ENCODE measurements around the gene ALPK3.
A peak's percentile ranks its signal among the peaks of the same experiment; 100 is the strongest.

ALPK3 gene

GRCh38 chr15:84833447-84834228 lies 16.5 kb downstream of the ALPK3 start:
- no peak overlapping the region for H3K27ac ChIP-seq (ENCODE audit: low read depth, low read length, severe bottlenecking)
- 87 to 100% methylated on average over 3 to 4 of the region's 4 CpGs for WGBS, 2 experiments (ENCODE audit: insufficient coverage in 2 of 2)
- H3K9me3 ChIP-seq (ENCODE audit: control insufficient read depth, low read length): no peaks in the 10 kb centered on the region
- peaks cover 16% of the 10 kb centered on the region for H3K4me1 ChIP-seq (ENCODE audit: control insufficient read depth, insufficient read depth, low read length, poor library complexity, severe bottlenecking)
- H3K36me3 ChIP-seq (ENCODE audit: control insufficient read depth, insufficient read depth, low read length): peaks cover 91% of the 10 kb centered on the region
- no peak overlapping the region for H3K4me3 ChIP-seq (ENCODE audit: extremely low read depth, insufficient read depth, low read length, poor library complexity, severe bottlenecking)

- Histone ChIP-seq H3K4me1 (ENCODE audit: control insufficient read depth, insufficient read depth, low read length, poor library complexity, severe bottlenecking) (peaks cover 12% of the 10 kb centered on the region), H3K27ac (ENCODE audit: low read depth, low read length, severe bottlenecking) (no peak overlapping the region), H3K36me3 (ENCODE audit: control insufficient read depth, insufficient read depth, low read length) (peaks cover 90% of the 10 kb centered on the region), H3K9me3 (ENCODE audit: control insufficient read depth, low read length) (no peaks in the 10 kb centered on the region), H3K4me3 (ENCODE audit: extremely low read depth, insufficient read depth, low read length, poor library complexity, severe bottlenecking) (no peak overlapping the region)
- WGBS, 2 experiments (ENCODE audit: insufficient coverage in 2 of 2): 93 to 100% methylated on average over 3 of the region's 4 CpGs
Measured at GRCh38 chr15:84834229-84834955, 17.2 kb downstream of the ALPK3 start.

- Histone ChIP-seq H3K27ac (ENCODE audit: low read depth, low read length, severe bottlenecking) (no peak overlapping the region), H3K4me3 (ENCODE audit: extremely low read depth, insufficient read depth, low read length, poor library complexity, severe bottlenecking) (no peak overlapping the region), H3K4me1 (ENCODE audit: control insufficient read depth, insufficient read depth, low read length, poor library complexity, severe bottlenecking) (peaks cover 12% of the 10 kb centered on the region), H3K36me3 (ENCODE audit: control insufficient read depth, insufficient read depth, low read length) (peaks cover 92% of the 10 kb centered on the region), H3K9me3 (ENCODE audit: control insufficient read depth, low read length) (no peaks in the 10 kb centered on the region)
- 92 to 99% methylated on average over 4 to 5 of the region's 5 CpGs for WGBS, 2 experiments (ENCODE audit: insufficient coverage in 2 of 2)
Measured at GRCh38 chr15:84834969-84835368, 17.8 kb downstream of the ALPK3 start.

- WGBS, 2 experiments (ENCODE audit: insufficient coverage in 2 of 2): 90 to 97% methylated on average over 4 of the region's 5 CpGs
Measured at GRCh38 chr15:84835661-84836337, 18.6 kb downstream of the ALPK3 start.

GRCh38 chr15:84836844-84837243 lies 19.7 kb downstream of the ALPK3 start:
- 100% methylated on average over 1 of the region's 1 CpG for WGBS, 2 experiments (ENCODE audit: insufficient coverage in 2 of 2)

More at GRCh38 chr15:84835661-84836337, 18.6 kb downstream of the ALPK3 start:
- H3K36me3 ChIP-seq (ENCODE audit: control insufficient read depth, insufficient read depth, low read length): peaks cover 91% of the 10 kb centered on the region
- H3K4me3 ChIP-seq (ENCODE audit: extremely low read depth, insufficient read depth, low read length, poor library complexity, severe bottlenecking): no peak overlapping the region
- H3K4me1 ChIP-seq (ENCODE audit: control insufficient read depth, insufficient read depth, low read length, poor library complexity, severe bottlenecking): peaks cover 12% of the 10 kb centered on the region
- no peaks in the 10 kb centered on the region for H3K9me3 ChIP-seq (ENCODE audit: control insufficient read depth, low read length)
- H3K27ac ChIP-seq (ENCODE audit: low read depth, low read length, severe bottlenecking): no peak overlapping the region

GRCh38 chr15:84839714-84840113 lies 22.6 kb downstream of the ALPK3 start:
- Histone ChIP-seq H3K36me3 (ENCODE audit: control insufficient read depth, insufficient read depth, low read length) (peaks cover 83% of the 10 kb centered on the region), H3K4me1 (ENCODE audit: control insufficient read depth, insufficient read depth, low read length, poor library complexity, severe bottlenecking) (no peaks in the 10 kb centered on the region), H3K27ac (ENCODE audit: low read depth, low read length, severe bottlenecking) (no peak overlapping the region), H3K9me3 (ENCODE audit: control insufficient read depth, low read length) (no peaks in the 10 kb centered on the region), H3K4me3 (ENCODE audit: extremely low read depth, insufficient read depth, low read length, poor library complexity, severe bottlenecking) (no peak overlapping the region)
- 97% methylated on average over 23 of the region's 23 CpGs for WGBS, 2 experiments (ENCODE audit: insufficient coverage in 2 of 2)

More at GRCh38 chr15:84836844-84837243, 19.7 kb downstream of the ALPK3 start:
- H3K27ac ChIP-seq (ENCODE audit: low read depth, low read length, severe bottlenecking): no peak overlapping the region
- H3K4me1 ChIP-seq (ENCODE audit: control insufficient read depth, insufficient read depth, low read length, poor library complexity, severe bottlenecking): peaks cover 8% of the 10 kb centered on the region
- no peak overlapping the region for H3K4me3 ChIP-seq (ENCODE audit: extremely low read depth, insufficient read depth, low read length, poor library complexity, severe bottlenecking)
- H3K36me3 ChIP-seq (ENCODE audit: control insufficient read depth, insufficient read depth, low read length): peaks cover 92% of the 10 kb centered on the region
- no peaks in the 10 kb centered on the region for H3K9me3 ChIP-seq (ENCODE audit: control insufficient read depth, low read length)

- Histone ChIP-seq H3K36me3 (ENCODE audit: control insufficient read depth, insufficient read depth, low read length) (peaks cover 82% of the 10 kb centered on the region), H3K27ac (ENCODE audit: low read depth, low read length, severe bottlenecking) (peak overlapping the region; percentile 10), H3K4me1 (ENCODE audit: control insufficient read depth, insufficient read depth, low read length, poor library complexity, severe bottlenecking) (no peaks in the 10 kb centered on the region), H3K4me3 (ENCODE audit: extremely low read depth, insufficient read depth, low read length, poor library complexity, severe bottlenecking) (no peak overlapping the region), H3K9me3 (ENCODE audit: control insufficient read depth, low read length) (no peaks in the 10 kb centered on the region)
- WGBS, 2 experiments (ENCODE audit: insufficient coverage in 2 of 2): 93 to 95% methylated on average over 8 to 9 of the region's 10 CpGs
Measured at GRCh38 chr15:84840255-84840654, 23.1 kb downstream of the ALPK3 start.

GRCh38 chr15:84840741-84841429 lies 23.7 kb downstream of the ALPK3 start:
- Histone ChIP-seq H3K9me3 (ENCODE audit: control insufficient read depth, low read length) (no peaks in the 10 kb centered on the region), H3K4me1 (ENCODE audit: control insufficient read depth, insufficient read depth, low read length, poor library complexity, severe bottlenecking) (no peaks in the 10 kb centered on the region), H3K27ac (ENCODE audit: low read depth, low read length, severe bottlenecking) (peak overlapping the region; percentile 10), H3K36me3 (ENCODE audit: control insufficient read depth, insufficient read depth, low read length) (peaks cover 82% of the 10 kb centered on the region), H3K4me3 (ENCODE audit: extremely low read depth, insufficient read depth, low read length, poor library complexity, severe bottlenecking) (no peak overlapping the region)
- 93 to 99% methylated on average over 11 of the region's 12 CpGs for WGBS, 2 experiments (ENCODE audit: insufficient coverage in 2 of 2)

GRCh38 chr15:84842781-84843180 lies 25.6 kb downstream of the ALPK3 start:
- H3K36me3 ChIP-seq (ENCODE audit: control insufficient read depth, insufficient read depth, low read length): peaks cover 80% of the 10 kb centered on the region
- no peak overlapping the region for H3K4me3 ChIP-seq (ENCODE audit: extremely low read depth, insufficient read depth, low read length, poor library complexity, severe bottlenecking)
- WGBS, 2 experiments (ENCODE audit: insufficient coverage in 2 of 2): 100% methylated on average over 1 of the region's 1 CpG
- H3K9me3 ChIP-seq (ENCODE audit: control insufficient read depth, low read length): no peaks in the 10 kb centered on the region
- H3K4me1 ChIP-seq (ENCODE audit: control insufficient read depth, insufficient read depth, low read length, poor library complexity, severe bottlenecking): no peaks in the 10 kb centered on the region
- H3K27ac ChIP-seq (ENCODE audit: low read depth, low read length, severe bottlenecking): no peak overlapping the region

GRCh38 chr15:84844964-84845363 lies 27.8 kb downstream of the ALPK3 start:
- Histone ChIP-seq H3K4me3 (ENCODE audit: extremely low read depth, insufficient read depth, low read length, poor library complexity, severe bottlenecking) (no peak overlapping the region), H3K4me1 (ENCODE audit: control insufficient read depth, insufficient read depth, low read length, poor library complexity, severe bottlenecking) (no peaks in the 10 kb centered on the region), H3K9me3 (ENCODE audit: control insufficient read depth, low read length) (no peaks in the 10 kb centered on the region), H3K27ac (ENCODE audit: low read depth, low read length, severe bottlenecking) (peak overlapping the region; percentile 55), H3K36me3 (ENCODE audit: control insufficient read depth, insufficient read depth, low read length) (peaks cover 62% of the 10 kb centered on the region)
- 85% methylated on average over 2 of the region's 2 CpGs; no CpG with 5 or more reads in 1 of the 2 experiments for WGBS, 2 experiments (ENCODE audit: insufficient coverage in 2 of 2)

Measured in mesodermal cell (in vitro differentiated cells).